GM19328 (cell line): ENCODE data around the gene MSL1.

Experiments
- ATAC-seq: cut with Tn5 transposase; IDR thresholded peaks from one replicate; pipeline ENCODE4 v1.9.1; 2021; ENCODE audit warnings: mild to moderate bottlenecking, moderate library complexity; ENCODE audit not compliant: unreplicated experiment

Gene MSL1

DNA sequence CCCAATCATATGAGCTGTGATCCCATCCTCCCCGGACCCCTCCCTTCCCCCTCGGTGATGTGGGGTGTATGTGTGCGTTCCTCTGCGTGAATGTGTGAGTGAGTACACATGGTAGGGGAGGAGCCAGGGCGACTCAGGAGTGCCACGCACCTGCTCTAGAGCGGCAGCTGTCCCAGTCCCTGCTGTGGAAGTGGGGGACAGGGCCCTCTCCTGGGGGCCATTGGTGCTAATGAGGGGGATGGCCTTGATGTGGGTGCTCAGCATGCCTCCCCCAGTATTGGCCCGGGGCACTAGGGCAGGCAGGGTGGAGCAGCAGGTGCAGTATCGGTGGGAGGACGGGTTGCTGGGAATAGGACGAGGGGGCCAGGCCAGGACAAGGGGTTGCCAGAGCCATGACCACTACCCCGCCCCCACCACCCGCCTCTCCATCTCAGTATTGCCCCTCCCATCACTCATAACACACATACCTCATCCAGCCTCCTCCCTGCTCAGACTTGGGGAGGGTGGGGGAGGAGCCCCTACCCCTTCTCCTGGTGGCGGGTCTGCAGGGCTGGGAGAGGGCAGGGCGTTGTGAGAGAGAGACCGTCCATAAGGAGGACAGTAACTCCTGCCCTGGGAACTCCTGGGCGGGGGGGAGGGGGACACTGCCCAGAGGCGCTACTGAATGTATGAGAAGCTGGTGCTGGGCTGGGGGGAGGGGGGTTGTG, 29.9 kb upstream of the MSL1 start:
- no peak for ATAC-seq

DNA sequence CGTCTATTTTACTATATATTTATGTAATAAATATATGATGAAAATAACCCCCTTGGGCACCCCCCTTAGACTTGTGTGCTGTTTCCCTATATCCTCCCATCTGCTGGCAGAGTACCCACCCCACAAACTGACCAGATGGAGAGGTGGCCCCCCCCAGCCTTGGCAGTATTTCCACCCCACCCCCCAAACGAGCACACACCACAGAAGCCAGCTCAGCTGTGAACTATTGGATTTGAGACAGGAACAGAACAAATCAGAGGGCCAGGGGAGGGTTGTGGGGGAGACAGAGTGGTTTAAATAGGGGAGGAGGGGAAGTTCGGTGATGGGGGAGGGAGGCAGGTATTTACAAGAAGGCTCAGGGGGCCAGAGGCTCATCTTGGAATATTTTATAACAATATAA, 29.2 kb upstream of the MSL1 start:
- ATAC-seq = no peak

- ATAC-seq = no peak
Observed at GRCh38 chr17:40093005-40093579, 28.7 kb upstream of the MSL1 start.

- ATAC-seq = no peak
Observed at GRCh38 chr17:40093580-40094201, 28.1 kb upstream of the MSL1 start.

DNA sequence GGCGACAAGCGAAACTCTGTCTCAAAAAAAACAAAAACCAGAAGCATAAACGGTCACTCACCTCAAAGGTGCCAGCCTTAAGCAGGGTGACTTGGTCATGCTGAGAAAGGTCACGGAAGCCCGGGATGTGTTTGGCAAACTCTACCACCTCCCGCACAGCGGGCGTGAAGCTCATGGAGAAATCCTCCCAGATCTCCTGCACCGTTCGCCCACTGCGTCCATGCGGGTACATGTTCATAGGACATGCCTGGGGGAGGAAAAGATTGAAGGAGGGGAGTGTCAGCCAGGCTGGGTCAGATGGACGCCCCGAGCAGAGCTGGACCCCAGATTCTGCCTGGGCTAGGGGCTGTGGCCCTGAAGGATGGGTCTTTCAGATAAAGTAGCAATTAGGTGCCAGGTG, 26.9 kb upstream of the MSL1 start:
- ATAC-seq = no peak

DNA sequence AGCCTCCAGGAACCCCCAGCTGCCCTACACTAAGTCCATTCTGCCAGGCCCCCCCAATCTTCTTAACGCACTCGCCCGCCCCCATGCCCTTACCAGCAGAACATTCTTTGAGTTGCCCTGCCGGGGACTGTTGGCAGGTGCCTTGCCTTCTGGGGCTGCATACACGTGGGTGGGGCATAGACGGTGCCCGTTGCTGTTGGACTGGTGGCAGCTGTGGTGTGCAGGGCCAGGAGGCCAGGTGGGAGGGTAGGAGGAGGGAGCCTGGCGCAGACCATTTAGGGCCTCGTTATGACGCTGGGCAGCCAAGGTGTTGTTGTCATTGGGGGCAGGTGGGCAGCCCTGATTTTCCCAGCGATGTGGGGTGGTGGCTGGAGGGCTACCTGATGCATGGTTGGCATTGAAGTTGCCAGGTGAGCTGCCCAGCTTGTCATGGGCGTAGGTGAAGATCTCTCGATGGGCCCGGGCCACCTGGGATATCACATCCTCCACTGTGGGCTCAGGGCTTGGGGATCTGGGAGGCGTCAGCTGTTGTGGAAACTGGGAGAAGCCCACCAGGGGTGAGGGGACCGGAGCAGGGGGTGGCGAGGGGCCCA, 26.3 kb upstream of the MSL1 start:
- ATAC-seq = no peak

DNA sequence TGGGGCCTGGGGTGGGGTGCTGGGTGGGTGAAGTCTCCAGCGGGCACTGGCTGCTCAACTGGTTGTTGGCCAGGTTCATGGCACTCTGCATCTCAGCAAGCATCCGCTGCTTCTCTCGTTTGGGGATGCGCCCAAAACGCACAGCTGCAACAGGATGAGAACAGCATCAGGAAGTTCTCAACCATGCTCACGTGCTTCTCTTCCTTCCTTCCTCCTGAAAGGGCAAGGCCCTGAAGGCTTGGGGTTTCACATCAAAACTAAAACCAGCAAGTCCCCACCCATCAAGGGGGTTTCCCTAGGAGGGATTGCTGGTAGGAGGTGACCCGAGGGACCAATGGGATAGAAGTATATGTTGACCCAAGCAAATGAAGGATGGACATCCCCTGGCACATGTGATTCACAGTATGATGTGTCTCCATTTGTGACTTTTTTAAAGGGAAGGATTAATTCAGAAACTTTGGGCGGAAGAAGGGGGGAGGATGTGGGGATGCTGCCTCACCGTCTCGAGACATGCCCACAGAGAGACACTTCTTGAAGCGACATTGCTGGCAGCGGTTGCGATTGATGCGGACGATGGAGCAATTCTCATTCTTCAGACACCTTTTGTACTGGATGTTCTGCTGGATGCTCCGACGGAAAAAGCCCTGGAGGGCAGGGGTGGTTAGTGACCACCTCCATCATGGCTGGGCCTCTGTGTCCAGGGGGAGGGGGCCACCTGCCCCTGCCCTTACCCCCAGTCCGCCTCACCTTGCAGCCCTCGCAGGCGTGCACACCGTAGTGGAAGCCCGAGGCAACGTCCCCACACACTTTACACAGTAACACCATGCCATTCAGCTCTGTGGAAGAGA, 25.6 kb upstream of the MSL1 start:
- ATAC-seq = peak; percentile 57

DNA sequence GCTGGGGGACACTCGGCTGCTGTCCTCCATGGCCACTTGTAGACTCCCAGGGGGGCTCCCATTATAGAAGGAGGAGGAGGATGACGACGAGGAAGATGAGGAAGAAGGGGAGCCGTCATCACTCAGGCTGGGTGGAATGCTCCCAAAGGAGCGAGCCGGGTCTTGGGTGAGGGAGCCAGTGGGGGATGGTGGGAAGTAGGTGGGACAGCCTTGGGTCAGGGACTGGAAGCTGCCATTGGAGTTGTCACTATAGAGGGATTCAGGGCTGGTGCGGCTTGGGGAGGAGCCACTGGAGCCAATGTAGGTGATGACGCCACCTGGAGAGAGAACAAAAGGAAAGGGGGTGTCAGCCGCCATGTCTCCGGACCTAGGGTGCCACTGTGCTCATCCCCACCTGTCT, 24.7 kb upstream of the MSL1 start:
- ATAC-seq = no peak

GRCh38 chr17:40097931-40098845, 23.6 kb upstream of the MSL1 start:
- no peak for ATAC-seq

GRCh38 chr17:40098846-40099618, 22.7 kb upstream of the MSL1 start:
- ATAC-seq = peak; percentile 58

DNA sequence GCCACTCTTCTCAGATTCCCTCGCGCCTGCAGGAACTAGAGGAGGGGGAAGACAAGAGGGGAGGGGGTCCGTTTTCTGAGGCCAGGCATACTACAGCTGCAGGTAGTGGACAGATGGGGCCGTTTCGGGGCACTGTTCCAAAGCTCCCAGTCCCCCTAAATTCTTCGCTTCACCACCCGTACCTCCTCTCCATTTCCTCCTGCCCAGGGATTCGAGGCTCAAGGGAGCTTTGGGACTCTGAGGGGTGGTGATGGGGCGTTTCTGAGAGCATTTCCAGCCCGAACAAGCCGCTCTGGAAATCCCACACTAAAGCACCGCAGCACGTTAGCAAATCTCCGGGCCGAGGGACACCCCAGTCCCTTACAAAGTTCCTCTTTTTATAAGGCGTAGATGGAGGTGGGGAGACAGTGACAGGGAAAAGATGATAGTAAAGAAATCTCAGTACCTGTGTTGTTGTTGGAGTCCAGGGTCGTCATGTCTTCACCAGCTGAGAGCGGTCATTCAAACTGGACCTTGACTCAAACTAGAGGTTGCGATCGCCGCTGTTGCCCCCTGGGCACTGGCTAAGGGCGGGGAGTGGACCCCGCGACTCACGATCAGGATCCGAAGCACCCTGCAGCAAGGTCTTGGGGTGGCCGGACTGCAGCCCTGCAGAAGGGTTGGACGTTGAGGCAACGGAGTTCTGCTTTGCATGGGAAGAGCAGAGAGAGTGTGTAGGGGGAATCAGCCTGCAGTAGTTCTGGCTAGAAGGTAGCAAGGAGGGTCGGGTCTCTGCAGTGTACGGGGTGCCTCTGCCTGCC, 22.0 kb upstream of the MSL1 start:
- no peak for ATAC-seq

DNA sequence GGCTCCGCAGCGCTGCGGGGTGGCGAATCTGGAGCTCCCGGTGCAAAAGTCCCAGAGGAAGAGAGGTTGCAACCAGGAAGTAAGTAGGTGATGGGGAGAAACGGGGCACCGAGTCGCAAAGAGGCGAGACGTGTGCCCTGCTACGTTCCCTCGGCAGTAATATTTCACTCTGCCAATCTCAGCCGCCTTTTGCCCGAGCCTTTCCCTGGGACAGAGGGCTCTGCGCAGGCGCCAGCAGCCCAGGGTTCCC, 21.4 kb upstream of the MSL1 start, which contains the start of gene NR1D1:
NR1D1 (minus strand) TSS at position 171 of the 250 bp plus-strand sequence. CDS start 495 bp downstream, outside the sequence.
- ATAC-seq = no peak

DNA sequence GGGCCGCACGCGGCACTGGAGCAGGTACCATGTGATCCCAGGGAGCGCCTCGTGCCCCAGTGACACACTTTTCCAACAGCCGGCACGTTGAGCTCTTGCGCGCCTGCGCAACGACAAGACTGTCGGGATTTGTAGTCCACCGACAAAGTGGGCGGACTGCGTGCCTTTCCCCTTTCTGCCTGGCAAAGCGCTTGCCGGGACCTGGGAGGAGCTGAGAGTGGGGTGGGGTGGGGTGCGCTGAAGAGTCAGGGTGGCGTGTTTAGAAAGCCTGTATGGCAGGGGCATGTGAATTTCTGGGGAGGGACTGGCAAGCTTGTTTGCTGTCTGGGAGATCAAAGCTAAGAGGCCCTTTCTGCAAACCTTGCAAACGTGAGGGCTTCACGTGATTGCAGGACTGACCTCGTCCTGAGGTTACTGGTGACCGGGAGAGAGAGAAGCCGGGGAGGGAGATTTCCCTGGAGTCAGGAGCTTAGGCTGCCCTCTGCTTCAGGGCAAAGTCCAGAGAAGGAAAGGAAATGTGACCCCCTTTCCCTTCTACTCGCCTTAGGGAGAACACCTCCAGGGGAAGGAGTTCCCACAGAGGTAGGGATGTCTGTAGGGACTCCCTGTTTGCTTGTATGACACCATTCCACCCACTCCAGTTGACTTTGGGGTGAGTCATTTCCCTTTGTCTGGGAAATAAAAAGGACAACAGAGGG, 21.0 kb upstream of the MSL1 start:
- ATAC-seq = no peak

DNA sequence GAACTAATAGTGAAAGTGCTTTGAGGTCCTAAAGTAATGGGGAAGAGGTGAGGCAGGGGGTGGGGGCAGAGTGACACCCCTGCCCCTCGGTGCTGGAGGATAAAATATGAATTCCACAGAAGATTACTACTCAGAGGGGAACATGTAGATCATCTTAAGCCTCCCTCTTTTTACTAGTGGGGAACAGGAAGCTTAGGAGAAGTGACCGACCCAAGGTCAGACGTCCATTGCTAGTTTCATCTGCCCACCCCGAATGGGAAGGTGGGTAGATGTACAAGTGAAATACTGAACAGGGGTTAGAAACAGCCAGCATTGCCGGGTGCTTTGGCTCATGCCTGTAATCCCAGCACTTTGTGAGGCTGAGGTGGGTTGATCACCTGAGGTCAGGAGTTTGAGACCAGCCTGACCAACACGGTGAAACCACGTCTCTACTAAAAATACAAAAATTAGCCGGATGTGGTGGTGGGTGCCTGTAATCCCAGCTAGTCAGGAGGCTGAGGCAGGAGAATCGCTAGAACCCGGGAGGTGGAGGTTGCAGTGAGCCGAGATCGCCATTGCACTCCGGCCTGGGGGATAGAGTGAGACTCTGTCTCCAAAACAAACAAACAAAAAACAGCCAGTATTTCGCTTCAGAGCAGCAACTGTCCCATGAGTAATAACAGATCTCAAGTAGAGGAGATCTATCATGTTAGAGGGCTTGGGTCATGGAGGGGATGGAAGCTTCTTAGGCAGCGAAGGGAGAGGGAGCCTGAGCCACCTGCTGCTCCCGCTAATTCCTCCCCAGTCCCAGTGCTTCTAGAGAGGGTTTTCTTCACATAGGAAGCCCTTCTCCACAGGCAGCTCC, 20.2 kb upstream of the MSL1 start:
- no peak for ATAC-seq

DNA sequence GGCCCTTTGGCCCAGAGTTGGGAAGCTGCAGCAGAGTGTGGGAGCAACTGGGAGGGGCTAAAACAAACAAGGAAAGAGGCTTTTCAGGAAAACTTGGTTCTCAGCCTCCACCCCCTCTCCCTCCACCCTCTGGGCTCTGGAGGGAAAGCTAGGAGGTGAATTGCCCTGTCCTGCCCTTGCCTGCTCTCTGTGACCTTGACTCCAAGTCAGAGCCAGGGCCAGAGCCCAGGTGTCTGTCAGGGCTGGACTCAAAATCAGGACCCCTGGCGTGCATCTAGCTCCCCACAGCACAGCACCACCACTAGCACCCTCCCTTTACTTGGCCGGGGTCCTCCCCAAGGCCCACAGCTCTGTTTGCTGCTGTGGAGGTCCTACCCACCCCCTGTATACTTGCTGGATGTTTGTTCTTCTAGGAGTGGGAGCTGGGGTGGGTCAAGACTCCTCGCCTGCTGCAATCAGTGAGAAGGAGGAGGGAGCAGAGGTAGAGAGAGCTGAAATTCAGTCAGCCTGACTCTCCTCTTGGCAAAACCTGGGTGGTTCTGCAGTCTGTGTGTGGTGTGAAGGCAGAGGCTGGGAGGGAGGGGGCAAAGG, 18.6 kb upstream of the MSL1 start:
- ATAC-seq = no peak

DNA sequence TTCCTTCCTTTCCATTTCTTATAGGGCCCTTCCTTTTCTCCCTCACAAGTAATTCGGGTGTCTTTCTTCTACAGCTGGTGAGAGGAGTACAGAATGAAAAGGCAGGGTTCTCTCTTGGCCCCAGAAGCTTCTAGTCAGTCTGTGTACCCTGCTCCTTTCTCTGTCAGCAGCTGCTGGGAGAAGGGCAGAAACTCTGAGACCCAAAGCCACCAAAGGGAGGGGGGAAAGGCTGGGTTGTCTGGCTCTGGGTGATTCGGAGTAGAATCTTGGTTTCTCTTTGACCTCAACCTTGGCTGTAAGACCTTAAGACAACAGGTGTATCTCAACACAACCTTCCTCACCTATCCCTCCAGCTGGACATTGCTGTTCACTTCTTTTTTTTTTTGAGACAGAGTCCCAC, 18.1 kb upstream of the MSL1 start:
- no peak for ATAC-seq
